Erythroblast (primary cell): ENCODE data around the gene P3H2.

Source experiments
- DNase-seq, 2 experiments: peaks; one replicate each; lab custom pipeline; 2025; lab: John Stamatoyannopoulos, UW
- GATA1 ChIP-seq: IDR thresholded peaks from 2 replicates; pipeline ENCODE4 v1.6.1; 2011; ENCODE audit warnings: low read depth, mild to moderate bottlenecking, control low read depth, low read length, moderate library complexity
- POLR2A ChIP-seq: IDR thresholded peaks from 2 replicates; pipeline ENCODE4 v1.6.1; 2011; ENCODE audit warnings: mild to moderate bottlenecking, low read length

Gene P3H2

GRCh38 chr3:189947068-189947467 lies 173.6 kb downstream of the P3H2 start:
- DNase-seq = no peak
- TF ChIP-seq POLR2A = no peak
- TF ChIP-seq GATA1 = no peak

- no peak for DNase-seq
- TF ChIP-seq POLR2A (no peak), GATA1 (no peak)
Observed at GRCh38 chr3:189945935-189946709, 174.6 kb downstream of the P3H2 start.

- DNase-seq = no peak
- no peak for TF ChIP-seq POLR2A
- TF ChIP-seq GATA1 = no peak
Observed at GRCh38 chr3:189944285-189945145, 176.2 kb downstream of the P3H2 start.

GRCh38 chr3:189942948-189943347 lies 177.7 kb downstream of the P3H2 start:
- TF ChIP-seq GATA1 (no peak), POLR2A (no peak)
- DNase-seq = no peak

GRCh38 chr3:189941679-189942078 lies 179.0 kb downstream of the P3H2 start:
- no peak for TF ChIP-seq GATA1
- no peak for TF ChIP-seq POLR2A
- DNase-seq = no peak

GRCh38 chr3:189941125-189941524 lies 179.6 kb downstream of the P3H2 start:
- TF ChIP-seq POLR2A = no peak
- TF ChIP-seq GATA1 = no peak
- DNase-seq = no peak

- DNase-seq = no peak
- TF ChIP-seq GATA1 = no peak
- no peak for TF ChIP-seq POLR2A
Observed at GRCh38 chr3:189937302-189938127, 183.2 kb downstream of the P3H2 start.

- no peak for DNase-seq
- no peak for TF ChIP-seq GATA1
- TF ChIP-seq POLR2A = no peak
Observed at GRCh38 chr3:189936201-189936945, 184.3 kb downstream of the P3H2 start.

GRCh38 chr3:189927975-189928895 lies 192.5 kb downstream of the P3H2 start:
- no peak for DNase-seq
- no peak for TF ChIP-seq POLR2A

- TF ChIP-seq POLR2A (no peak), GATA1 (no peak)
- DNase-seq = no peak
Observed at GRCh38 chr3:189921770-189922169, 198.9 kb downstream of the P3H2 start.

GRCh38 chr3:189914799-189915198 lies 205.9 kb downstream of the P3H2 start:
- TF ChIP-seq GATA1 (no peak), POLR2A (no peak)
- no peak for DNase-seq

GRCh38 chr3:189911001-189911400 lies 209.7 kb downstream of the P3H2 start:
- TF ChIP-seq GATA1 (no peak), POLR2A (no peak)
- DNase-seq = no peak

- no peak for TF ChIP-seq POLR2A
- TF ChIP-seq GATA1 = no peak
- no peak for DNase-seq
Observed at GRCh38 chr3:189909573-189909972, 211.1 kb downstream of the P3H2 start.
